ENCODE data around the gene CD300A. TPM values are rescaled to one million over a fixed set of nuclear protein-coding genes. Genes with fewer than 3 reads are reported as not detected.

CD300A gene
- total and polyA plus RNA-seq, 2 of the 4 experiments (the other 2 are of a cell fraction) = not detected

DNA sequence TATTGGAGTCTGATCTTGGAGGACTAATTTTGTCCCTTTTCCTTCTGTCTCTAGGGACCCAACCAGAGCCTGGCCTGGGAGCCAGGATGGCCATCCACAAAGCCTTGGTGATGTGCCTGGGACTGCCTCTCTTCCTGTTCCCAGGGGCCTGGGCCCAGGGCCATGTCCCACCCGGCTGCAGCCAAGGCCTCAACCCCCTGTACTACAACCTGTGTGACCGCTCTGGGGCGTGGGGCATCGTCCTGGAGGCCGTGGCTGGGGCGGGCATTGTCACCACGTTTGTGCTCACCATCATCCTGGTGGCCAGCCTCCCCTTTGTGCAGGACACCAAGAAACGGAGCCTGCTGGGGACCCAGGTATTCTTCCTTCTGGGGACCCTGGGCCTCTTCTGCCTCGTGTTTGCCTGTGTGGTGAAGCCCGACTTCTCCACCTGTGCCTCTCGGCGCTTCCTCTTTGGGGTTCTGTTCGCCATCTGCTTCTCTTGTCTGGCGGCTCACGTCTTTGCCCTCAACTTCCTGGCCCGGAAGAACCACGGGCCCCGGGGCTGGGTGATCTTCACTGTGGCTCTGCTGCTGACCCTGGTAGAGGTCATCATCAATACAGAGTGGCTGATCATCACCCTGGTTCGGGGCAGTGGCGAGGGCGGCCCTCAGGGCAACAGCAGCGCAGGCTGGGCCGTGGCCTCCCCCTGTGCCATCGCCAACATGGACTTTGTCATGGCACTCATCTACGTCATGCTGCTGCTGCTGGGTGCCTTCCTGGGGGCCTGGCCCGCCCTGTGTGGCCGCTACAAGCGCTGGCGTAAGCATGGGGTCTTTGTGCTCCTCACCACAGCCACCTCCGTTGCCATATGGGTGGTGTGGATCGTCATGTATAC lies 26.5 kb upstream of the CD300A start:
- no peak overlapping the region for H2AK9ac ChIP-seq (replicated peaks; ENCODE audit: low read depth, low read length, poor library complexity)
- dilution Hi-C loops (cut with HindIII; ENCODE audit: low sequenced_read_pairs, unreplicated experiment) = no loop called here
- H2AK5ac ChIP-seq (ENCODE audit: low read depth, low read length) = no peak overlapping the region
- ChIA-PET POLR2A (ENCODE audit: unreplicated experiment) (no interaction called here), CTCF (interaction anchor here (1.0 kb wide), 1 partner anchor 17 kb away, joined by 3 read pairs; no protein-coding TSS in a partner anchor)
- no peaks in the 10 kb centered on the region for H3K36me3 ChIP-seq (ENCODE audit: control insufficient read depth, insufficient read depth, low read length)
- H3K4me3 ChIP-seq (ENCODE audit: insufficient read depth, low read depth, low read length) = no peak overlapping the region
- no peak overlapping the region for H3K23ac ChIP-seq (ENCODE audit: low read depth, low read length)
- H3K4ac ChIP-seq (ENCODE audit: low read depth, low read length) = no peak overlapping the region
- H3K56ac ChIP-seq (ENCODE audit: extremely low read depth, insufficient read depth, low read length) = no peak overlapping the region
- DNase-seq = no peak
- no peak overlapping the region for H2AFZ ChIP-seq (replicated peaks; ENCODE audit: low read length, poor library complexity)
- H3K4me1 ChIP-seq (ENCODE audit: control insufficient read depth, insufficient read depth, low read length) = no peaks in the 10 kb centered on the region
- no peak overlapping the region for H2BK5ac ChIP-seq (ENCODE audit: low read depth, low read length, poor library complexity, severe bottlenecking)
- intact Hi-C loops (cut with micrococcal nuclease) = no loop called here
- no peaks in the 10 kb centered on the region for H3K27me3 ChIP-seq (ENCODE audit: control insufficient read depth, insufficient read depth, low read length)
- no peak overlapping the region for H2BK15ac ChIP-seq (ENCODE audit: low read depth, low read length)
- TF ChIP-seq POLR2A (IDR thresholded peaks at IDR 0.05; ENCODE audit: low read depth, low read length) (no peak), RFX5 (IDR thresholded peaks at IDR 0.05; ENCODE audit: low read depth, low read length) (no peak), FOS (IDR thresholded peaks at IDR 0.05; ENCODE audit: low read depth, low read length) (no peak), MAFK (IDR thresholded peaks at IDR 0.05; ENCODE audit: low read depth, low read length) (no peak), MAZ (IDR thresholded peaks at IDR 0.05; ENCODE audit: borderline replicate concordance, low read depth, low read length) (no peak), CHD1 (IDR thresholded peaks at IDR 0.05; ENCODE audit: low read depth, low read length) (no peak), RCOR1 (IDR thresholded peaks at IDR 0.05; ENCODE audit: insufficient replicate concordance, low read length) (no peak), RAD21 (IDR thresholded peaks at IDR 0.05; ENCODE audit: low read length) (no peak), MXI1 (IDR thresholded peaks at IDR 0.05; ENCODE audit: borderline replicate concordance, low read depth, low read length) (no peak), NFE2L2 (IDR thresholded peaks at IDR 0.05; ENCODE audit: low read depth, low read length) (no peak)
- TF ChIP-seq, protein P1, sequence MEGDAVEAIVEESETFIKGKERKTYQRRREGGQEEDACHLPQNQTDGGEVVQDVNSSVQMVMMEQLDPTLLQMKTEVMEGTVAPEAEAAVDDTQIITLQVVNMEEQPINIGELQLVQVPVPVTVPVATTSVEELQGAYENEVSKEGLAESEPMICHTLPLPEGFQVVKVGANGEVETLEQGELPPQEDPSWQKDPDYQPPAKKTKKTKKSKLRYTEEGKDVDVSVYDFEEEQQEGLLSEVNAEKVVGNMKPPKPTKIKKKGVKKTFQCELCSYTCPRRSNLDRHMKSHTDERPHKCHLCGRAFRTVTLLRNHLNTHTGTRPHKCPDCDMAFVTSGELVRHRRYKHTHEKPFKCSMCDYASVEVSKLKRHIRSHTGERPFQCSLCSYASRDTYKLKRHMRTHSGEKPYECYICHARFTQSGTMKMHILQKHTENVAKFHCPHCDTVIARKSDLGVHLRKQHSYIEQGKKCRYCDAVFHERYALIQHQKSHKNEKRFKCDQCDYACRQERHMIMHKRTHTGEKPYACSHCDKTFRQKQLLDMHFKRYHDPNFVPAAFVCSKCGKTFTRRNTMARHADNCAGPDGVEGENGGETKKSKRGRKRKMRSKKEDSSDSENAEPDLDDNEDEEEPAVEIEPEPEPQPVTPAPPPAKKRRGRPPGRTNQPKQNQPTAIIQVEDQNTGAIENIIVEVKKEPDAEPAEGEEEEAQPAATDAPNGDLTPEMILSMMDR (conservative IDR thresholded peaks at IDR 0.05; ENCODE audit: low read depth, low read length) = no peak
- TF ChIP-seq, protein P2, sequence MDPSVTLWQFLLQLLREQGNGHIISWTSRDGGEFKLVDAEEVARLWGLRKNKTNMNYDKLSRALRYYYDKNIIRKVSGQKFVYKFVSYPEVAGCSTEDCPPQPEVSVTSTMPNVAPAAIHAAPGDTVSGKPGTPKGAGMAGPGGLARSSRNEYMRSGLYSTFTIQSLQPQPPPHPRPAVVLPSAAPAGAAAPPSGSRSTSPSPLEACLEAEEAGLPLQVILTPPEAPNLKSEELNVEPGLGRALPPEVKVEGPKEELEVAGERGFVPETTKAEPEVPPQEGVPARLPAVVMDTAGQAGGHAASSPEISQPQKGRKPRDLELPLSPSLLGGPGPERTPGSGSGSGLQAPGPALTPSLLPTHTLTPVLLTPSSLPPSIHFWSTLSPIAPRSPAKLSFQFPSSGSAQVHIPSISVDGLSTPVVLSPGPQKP (IDR thresholded peaks at IDR 0.05; ENCODE audit: borderline replicate concordance, low read depth, low read length) = no peak
- H3K27ac ChIP-seq (ENCODE audit: insufficient read depth, low read length) = no peak overlapping the region
- in situ Hi-C loops (cut with MboI; ENCODE audit: low sequenced_read_pairs) = no loop called here
- H4K8ac ChIP-seq (ENCODE audit: low read depth in 2 of 2, low read length in 2 of 2) = no peak overlapping the region
- no peaks in the 10 kb centered on the region for H4K20me1 ChIP-seq (ENCODE audit: insufficient read depth, low read length)
- no peaks in the 10 kb centered on the region for H3K79me1 ChIP-seq (ENCODE audit: low read depth in 1 of 2, low read length in 2 of 2)
- no peak overlapping the region for H2BK20ac ChIP-seq (ENCODE audit: low read depth, low read length)
- H3K9me1 ChIP-seq (ENCODE audit: insufficient read depth, low read length) = no peaks in the 10 kb centered on the region
- peaks cover 26% of the 10 kb centered on the region for H3K9me3 ChIP-seq (ENCODE audit: control insufficient read depth, insufficient read depth, low read length)
- H3K4me2 ChIP-seq (ENCODE audit: low read depth, low read length) = no peak overlapping the region
- H3K9ac ChIP-seq (ENCODE audit: low read depth, low read length) = no peak overlapping the region
- no peak for ATAC-seq (ENCODE audit: low read depth)
- H4K91ac ChIP-seq (ENCODE audit: insufficient read depth, low read depth, low read length) = no peak overlapping the region
- no peak overlapping the region for H2BK120ac ChIP-seq (ENCODE audit: low read depth, low read length)
- no peak overlapping the region for H3K14ac ChIP-seq (replicated peaks; ENCODE audit: low read depth, low read length)
- no peak overlapping the region for H3K18ac ChIP-seq (ENCODE audit: low read depth, low read length)
- H4K5ac ChIP-seq (ENCODE audit: low read depth, low read length) = no peak overlapping the region
- BruUV-seq (replicated peaks) = no TSS peak
- 69% methylated on average over 22 of the region's 31 CpGs; no CpG with 5 or more reads in 1 of the 2 experiments for WGBS, 2 experiments (ENCODE audit: extremely low coverage in 2 of 2, insufficient read length in 1 of 2)

All from IMR-90 (cell line).